ENCODE results near the gene RNF167. TPM values are rescaled to one million over a fixed set of nuclear protein-coding genes. Genes with fewer than 3 reads are reported as not detected.

RNF167 gene
- total and polyA plus RNA-seq, 2 of the 13 experiments (the other 11 are each of a cell fraction or from before 2014, with no cell fraction given), result 44.1 to 45.4 TPM

GRCh38 chr17:4928881-4929280 is 11.2 kb upstream of the RNF167 start:
- H3K4me1 ChIP-seq (ENCODE audit: insufficient read depth, low read length), result peaks cover 2% of the 10 kb centered on the region
- H3K4me2 ChIP-seq (ENCODE audit: low read depth, low read length), result no peak overlapping the region
- DNase-seq (ENCODE audit: low spot score), result no peak
- H3K79me2 ChIP-seq (ENCODE audit: insufficient read depth, low read length), result no peaks in the 10 kb centered on the region
- no peaks in the 10 kb centered on the region for H3K9me3 ChIP-seq (ENCODE audit: low read length)
- no peak overlapping the region for H2AFZ ChIP-seq (ENCODE audit: low read length)
- ATAC-seq, result no peak
- WGBS (ENCODE audit: low lambda C conversion rate), result 96% methylated on average over 18 of the region's 18 CpGs
- TF ChIP-seq SNAPC2 (CRISPR knock-in tag; IDR thresholded peaks at IDR 0.05) (no peak), HDAC6 (IDR thresholded peaks at IDR 0.05; ENCODE audit: low read depth, low read length) (no peak), PCBP2 (optimal IDR thresholded peaks at IDR 0.05; ENCODE audit: low read depth, low read length, poor library complexity, severe bottlenecking) (no peak), ZNF749 (CRISPR knock-in tag; IDR thresholded peaks at IDR 0.05; ENCODE audit: borderline replicate concordance) (no peak), REPIN1 (CRISPR knock-in tag; IDR thresholded peaks at IDR 0.05; ENCODE audit: borderline replicate concordance, low read depth) (no peak), MYNN (CRISPR knock-in tag; IDR thresholded peaks at IDR 0.05; ENCODE audit: low read depth) (no peak), ZNF225 (CRISPR knock-in tag; IDR thresholded peaks at IDR 0.05) (no peak), BCL6 (CRISPR knock-in tag; IDR thresholded peaks at IDR 0.05) (no peak), MLLT10 (CRISPR knock-in tag; IDR thresholded peaks at IDR 0.05) (no peak), ZNF543 (CRISPR knock-in tag; IDR thresholded peaks at IDR 0.05) (no peak), ZNF414 (CRISPR knock-in tag; IDR thresholded peaks at IDR 0.05) (no peak), MTA3 (CRISPR knock-in tag; IDR thresholded peaks at IDR 0.05) (no peak), ZFP36L2 (CRISPR knock-in tag; IDR thresholded peaks at IDR 0.05) (no peak), ZNF782 (CRISPR knock-in tag; IDR thresholded peaks at IDR 0.05; ENCODE audit: borderline replicate concordance) (no peak), TEF (CRISPR knock-in tag; IDR thresholded peaks at IDR 0.05) (no peak), GZF1 (CRISPR knock-in tag; IDR thresholded peaks at IDR 0.05) (no peak), MATR3 (CRISPR knock-in tag; IDR thresholded peaks at IDR 0.05) (no peak)
- H4K20me1 ChIP-seq (ENCODE audit: insufficient read depth, low read length), result no peaks in the 10 kb centered on the region
- H3K27ac ChIP-seq (ENCODE audit: extremely low read length, insufficient read depth, low read length), result no peak overlapping the region
- H3K36me3 ChIP-seq (replicated peaks in 1 of 2; ENCODE audit: control insufficient read depth in 1 of 2, insufficient read depth in 2 of 2, low read length in 2 of 2), result no peaks in the 10 kb centered on the region
- intact Hi-C loops (cut with micrococcal nuclease; ENCODE audit: unreplicated experiment), result no loop called here
- no peak overlapping the region for H3K9ac ChIP-seq (ENCODE audit: insufficient read depth, low read depth, low read length)
- BruUV-seq (replicated peaks), result no TSS peak
- in situ Hi-C loops (cut with HindIII; ENCODE audit: extremely low pct_ligation_motif_present, low pct_unique_long_range_greater_than_20kb), result no loop called here
- H3K4me3 ChIP-seq (replicated peaks in 1 of 3; ENCODE audit: insufficient read depth in 1 of 3, low read depth in 2 of 3, low read length in 3 of 3), result no peak overlapping the region
- ChIA-PET CTCF (ENCODE audit: low intra/inter-chr PET ratio, low total read pairs) (no interaction called here), POLR2A (interaction anchor here (1.0 to 1.1 kb wide), 3 partner anchors 8 to 38 kb away, joined by 3 to 6 read pairs (median 5); partner anchors contain the start of genes RNF167 and SLC25A11)
- H3K27me3 ChIP-seq (ENCODE audit: control insufficient read depth in 1 of 2, insufficient read depth in 2 of 2, low read length in 2 of 2), result no peaks in the 10 kb centered on the region
- no peak for FAIRE-seq

All from HepG2 (cell line).